Right forelimb (tissue), 1 donor: ENCODE measurements around the gene LRRC58.

ENCODE experiments used
- DNase-seq: peaks from one replicate; pipeline ENCODE4 v3.0.0-alpha.2; 2018

LRRC58 gene

DNA sequence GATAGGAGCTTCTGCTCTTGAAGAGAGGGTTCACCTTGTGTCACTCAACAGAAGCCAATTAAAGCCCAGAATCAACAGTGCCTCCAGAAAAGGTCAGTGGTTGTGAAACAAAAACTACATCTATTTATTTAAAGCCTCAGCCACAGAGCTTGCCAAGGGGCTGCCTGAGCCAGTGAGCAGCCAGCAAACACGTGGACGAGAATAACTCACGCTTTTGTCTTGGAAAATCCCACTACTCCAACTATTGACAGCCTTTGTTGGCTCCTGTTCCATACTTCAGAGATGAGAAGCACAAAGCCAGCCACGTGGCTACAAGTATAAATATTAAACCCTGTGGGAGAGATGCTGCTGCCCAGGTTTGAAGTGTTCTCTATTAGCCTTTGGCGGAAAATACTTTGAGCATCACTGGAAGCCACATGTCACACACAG lies 74.4 kb downstream of the LRRC58 start:
- DNase-seq: no peak
